Measurements from ENCODE around the gene YWHAQ. TPM values are rescaled to one million over a fixed set of nuclear protein-coding genes. Genes with fewer than 3 reads are reported as not detected.

Gene YWHAQ
- total and polyA plus RNA-seq, 9 of the 15 experiments (the other 6 are each of a cell fraction or from before 2014, with no cell fraction given), result 63.1 to 359 (median 203) TPM

DNA sequence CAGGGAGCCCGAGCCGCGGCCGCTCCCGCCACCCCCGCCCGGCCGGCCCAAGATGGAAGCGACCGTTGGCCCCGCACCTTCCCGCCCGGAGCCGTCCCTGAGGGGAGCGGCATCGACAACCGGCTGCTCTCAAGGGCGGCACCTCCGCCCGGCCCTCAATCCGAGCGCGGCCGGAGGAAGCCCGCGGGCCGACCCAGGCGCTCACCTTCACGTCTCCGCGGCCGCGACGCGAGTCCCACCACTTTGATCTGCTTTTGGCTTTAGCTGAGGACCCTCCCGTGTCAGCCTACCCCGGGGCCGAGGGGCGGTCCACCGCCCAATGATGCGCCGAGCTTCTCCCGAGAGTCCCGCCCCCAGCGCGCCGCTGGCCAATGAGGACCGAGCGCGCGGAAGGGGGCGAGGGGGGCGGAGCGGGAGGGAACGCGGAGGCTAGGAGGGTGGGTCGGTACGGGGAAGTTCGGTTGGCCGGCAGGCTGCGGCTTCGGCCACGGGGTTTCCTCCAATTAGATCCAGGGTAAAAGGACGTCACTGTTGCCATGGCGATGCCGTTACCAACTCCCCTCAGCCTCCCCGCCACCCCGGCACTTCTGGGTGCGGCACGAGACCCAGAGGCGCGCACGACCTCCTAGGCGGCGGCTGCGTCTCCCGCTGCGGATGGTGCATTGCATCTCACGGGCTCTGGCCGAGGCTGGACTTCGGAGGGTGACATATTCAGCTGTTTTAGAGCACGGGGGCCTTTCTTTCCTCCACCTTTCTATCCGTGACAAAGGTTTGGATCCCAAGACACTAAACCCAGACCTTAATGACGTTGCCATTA lies at the start of gene YWHAQ (continued):
- TF ChIP-seq, protein P1, sequence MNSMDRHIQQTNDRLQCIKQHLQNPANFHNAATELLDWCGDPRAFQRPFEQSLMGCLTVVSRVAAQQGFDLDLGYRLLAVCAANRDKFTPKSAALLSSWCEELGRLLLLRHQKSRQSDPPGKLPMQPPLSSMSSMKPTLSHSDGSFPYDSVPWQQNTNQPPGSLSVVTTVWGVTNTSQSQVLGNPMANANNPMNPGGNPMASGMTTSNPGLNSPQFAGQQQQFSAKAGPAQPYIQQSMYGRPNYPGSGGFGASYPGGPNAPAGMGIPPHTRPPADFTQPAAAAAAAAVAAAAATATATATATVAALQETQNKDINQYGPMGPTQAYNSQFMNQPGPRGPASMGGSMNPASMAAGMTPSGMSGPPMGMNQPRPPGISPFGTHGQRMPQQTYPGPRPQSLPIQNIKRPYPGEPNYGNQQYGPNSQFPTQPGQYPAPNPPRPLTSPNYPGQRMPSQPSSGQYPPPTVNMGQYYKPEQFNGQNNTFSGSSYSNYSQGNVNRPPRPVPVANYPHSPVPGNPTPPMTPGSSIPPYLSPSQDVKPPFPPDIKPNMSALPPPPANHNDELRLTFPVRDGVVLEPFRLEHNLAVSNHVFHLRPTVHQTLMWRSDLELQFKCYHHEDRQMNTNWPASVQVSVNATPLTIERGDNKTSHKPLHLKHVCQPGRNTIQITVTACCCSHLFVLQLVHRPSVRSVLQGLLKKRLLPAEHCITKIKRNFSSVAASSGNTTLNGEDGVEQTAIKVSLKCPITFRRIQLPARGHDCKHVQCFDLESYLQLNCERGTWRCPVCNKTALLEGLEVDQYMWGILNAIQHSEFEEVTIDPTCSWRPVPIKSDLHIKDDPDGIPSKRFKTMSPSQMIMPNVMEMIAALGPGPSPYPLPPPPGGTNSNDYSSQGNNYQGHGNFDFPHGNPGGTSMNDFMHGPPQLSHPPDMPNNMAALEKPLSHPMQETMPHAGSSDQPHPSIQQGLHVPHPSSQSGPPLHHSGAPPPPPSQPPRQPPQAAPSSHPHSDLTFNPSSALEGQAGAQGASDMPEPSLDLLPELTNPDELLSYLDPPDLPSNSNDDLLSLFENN (IDR thresholded peaks at IDR 0.05; ENCODE audit: low read depth in 2 of 2, low read length in 2 of 2), result no peak
- TF ChIP-seq FOXP4 (CRISPR knock-in tag; IDR thresholded peaks at IDR 0.05; ENCODE audit: borderline replicate concordance), result 0 out of 2 replicates have a peak, but pooled peaks have one; percentile 11
- TF ChIP-seq ZNF408 (CRISPR knock-in tag; IDR thresholded peaks at IDR 0.05; ENCODE audit: low read depth), result no peak
- TF ChIP-seq ZNF79 (CRISPR knock-in tag; IDR thresholded peaks at IDR 0.05; ENCODE audit: low read depth), result no peak
- TF ChIP-seq PHF20 (IDR thresholded peaks at IDR 0.05; ENCODE audit: partially characterized antibody), result peak; percentile 27
- TF ChIP-seq, protein P2, sequence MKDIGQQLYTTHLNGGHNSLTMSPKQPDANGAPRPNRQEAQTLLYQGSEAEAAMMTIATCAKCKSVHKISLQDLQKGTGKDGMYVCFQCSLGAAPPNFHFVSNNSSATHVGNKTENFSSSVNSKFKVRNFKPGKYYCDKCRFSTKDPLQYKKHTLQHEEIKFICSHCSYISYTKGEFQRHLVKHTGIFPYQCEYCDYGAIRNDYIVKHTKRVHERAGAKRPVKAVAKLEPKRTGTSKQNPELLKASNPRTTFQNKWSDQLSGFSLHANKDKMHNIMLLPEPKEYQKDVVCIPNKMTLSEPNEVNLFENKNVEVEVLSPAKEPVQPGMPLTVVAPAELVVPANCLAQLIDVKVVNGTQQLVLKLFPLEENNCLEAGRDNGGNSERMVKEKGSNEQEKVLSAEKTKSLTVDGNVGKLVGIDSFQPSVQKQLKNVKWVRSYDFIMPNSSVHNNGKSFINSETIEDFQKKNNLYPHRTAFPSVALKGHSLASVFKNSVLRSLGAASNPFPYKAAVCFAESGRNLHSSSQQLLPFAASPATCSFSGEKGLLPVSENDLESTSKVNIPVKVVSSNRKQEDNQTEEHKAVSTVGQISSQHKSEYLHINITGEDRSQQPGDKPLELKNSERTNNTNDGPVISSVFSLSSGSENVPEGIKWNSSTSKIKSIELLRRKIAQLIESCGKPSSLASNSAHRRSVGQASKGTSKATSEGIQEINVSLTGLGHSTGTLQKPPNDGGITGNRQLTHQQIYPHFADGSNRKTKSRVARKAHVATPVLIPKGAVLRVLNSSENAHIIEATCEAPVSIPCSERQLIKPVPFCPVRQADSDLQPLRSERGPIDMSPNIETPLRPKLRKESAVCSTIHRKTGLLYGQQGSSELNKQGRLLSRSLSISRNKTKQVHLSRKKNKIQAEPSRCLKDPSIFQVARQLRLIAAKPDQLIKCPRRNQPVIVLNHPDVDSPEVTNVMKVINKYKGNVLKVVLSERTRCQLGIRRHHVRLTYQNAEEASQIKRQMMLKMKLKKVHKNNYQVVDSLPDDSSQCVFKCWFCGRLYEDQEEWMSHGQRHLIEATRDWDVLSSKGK (CRISPR knock-in tag; IDR thresholded peaks at IDR 0.05), result no peak
- 0 out of 2 replicates have a peak, but pooled peaks have one; percentile 36 for TF ChIP-seq ZNF175 (CRISPR knock-in tag; IDR thresholded peaks at IDR 0.05; ENCODE audit: low read depth)
- peak; percentile 77 for TF ChIP-seq ATF7 (IDR thresholded peaks at IDR 0.05)
- no peak for TF ChIP-seq BRF1 (IDR thresholded peaks at IDR 0.05; ENCODE audit: borderline replicate concordance, extremely low read depth, insufficient read length)
- TF ChIP-seq POLR2H (tag; IDR thresholded peaks at IDR 0.05; ENCODE audit: low read depth), result peak; percentile 88; the same call in 1 of the 2 replicates
- peak; percentile 41; the same call in 1 of the 2 replicates for TF ChIP-seq E2F5 (CRISPR knock-in tag; IDR thresholded peaks at IDR 0.05)
- TF ChIP-seq MTF1 (CRISPR knock-in tag; IDR thresholded peaks at IDR 0.05; ENCODE audit: borderline replicate concordance), result no peak
- TF ChIP-seq MEF2A (IDR thresholded peaks at IDR 0.05; ENCODE audit: control insufficient read depth, low read depth, low read length), result no peak
- TF ChIP-seq ZNF174 (CRISPR knock-in tag; IDR thresholded peaks at IDR 0.05), result no peak
- TF ChIP-seq NFATC3 (IDR thresholded peaks at IDR 0.05), result no peak
- TF ChIP-seq RFX5 (IDR thresholded peaks at IDR 0.05; ENCODE audit: low read depth, low read length), result peak; percentile 100
- no peak for TF ChIP-seq ZNF224 (CRISPR knock-in tag; IDR thresholded peaks at IDR 0.05)

Measured in K562 (cell line).